Ecto neural progenitor cell (in vitro differentiated cells): ENCODE results near the gene NXN.

Experiments used
- DNase-seq: peaks from one replicate; pipeline ENCODE4 v3.0.0-alpha.2; 2018; ENCODE audit warnings: low spot score

NXN gene

GRCh38 chr17:979539-980405 lies at the start of gene NXN:
TSS of gene NXN (minus strand) at chr17:979776.
- DNase-seq, result peak; percentile 100

- no peak for DNase-seq
Measured at GRCh38 chr17:1027044-1027443, 47.5 kb upstream of the NXN start.

DNA sequence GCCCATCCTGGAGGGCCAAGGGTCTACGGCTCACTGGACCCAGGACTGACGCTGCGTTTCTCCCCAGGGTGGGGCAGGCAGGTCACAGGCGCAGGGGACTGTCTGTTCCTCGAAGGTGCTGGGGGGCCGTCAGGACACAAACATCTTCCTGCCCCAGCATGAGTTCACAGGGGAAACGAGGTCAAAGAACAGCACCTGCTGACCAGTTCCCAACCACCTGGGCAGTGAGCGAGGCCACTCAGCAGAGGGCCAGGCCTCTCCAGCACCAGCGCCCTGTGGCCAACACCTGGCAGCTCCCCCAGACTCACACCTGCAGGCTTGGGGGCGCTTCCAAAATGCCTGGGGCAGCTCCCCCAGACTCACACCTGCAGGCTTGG lies 47.0 kb upstream of the NXN start:
- no peak for DNase-seq

GRCh38 chr17:1025733-1026598 lies 46.4 kb upstream of the NXN start:
- DNase-seq, result no peak

DNA sequence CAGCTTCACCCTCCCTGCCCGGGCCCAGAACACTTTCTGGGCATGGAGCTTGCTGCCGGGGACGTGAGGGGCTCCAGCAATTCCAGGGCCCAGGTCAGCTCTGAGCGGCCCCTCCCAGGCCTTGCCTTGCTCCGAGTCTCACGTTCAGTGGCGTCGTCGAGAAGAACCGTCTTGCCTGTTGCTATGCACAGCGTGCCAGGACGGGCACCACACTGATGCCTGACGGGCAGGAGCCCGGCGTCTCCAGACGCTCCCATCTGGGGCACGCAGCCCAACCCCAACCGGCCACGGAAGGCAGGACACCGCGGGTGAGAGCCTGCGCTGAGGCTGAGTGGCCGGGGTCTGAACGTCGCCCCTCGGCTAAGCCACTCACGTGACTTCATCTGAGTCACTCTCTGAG lies 44.5 kb upstream of the NXN start:
- no peak for DNase-seq

DNA sequence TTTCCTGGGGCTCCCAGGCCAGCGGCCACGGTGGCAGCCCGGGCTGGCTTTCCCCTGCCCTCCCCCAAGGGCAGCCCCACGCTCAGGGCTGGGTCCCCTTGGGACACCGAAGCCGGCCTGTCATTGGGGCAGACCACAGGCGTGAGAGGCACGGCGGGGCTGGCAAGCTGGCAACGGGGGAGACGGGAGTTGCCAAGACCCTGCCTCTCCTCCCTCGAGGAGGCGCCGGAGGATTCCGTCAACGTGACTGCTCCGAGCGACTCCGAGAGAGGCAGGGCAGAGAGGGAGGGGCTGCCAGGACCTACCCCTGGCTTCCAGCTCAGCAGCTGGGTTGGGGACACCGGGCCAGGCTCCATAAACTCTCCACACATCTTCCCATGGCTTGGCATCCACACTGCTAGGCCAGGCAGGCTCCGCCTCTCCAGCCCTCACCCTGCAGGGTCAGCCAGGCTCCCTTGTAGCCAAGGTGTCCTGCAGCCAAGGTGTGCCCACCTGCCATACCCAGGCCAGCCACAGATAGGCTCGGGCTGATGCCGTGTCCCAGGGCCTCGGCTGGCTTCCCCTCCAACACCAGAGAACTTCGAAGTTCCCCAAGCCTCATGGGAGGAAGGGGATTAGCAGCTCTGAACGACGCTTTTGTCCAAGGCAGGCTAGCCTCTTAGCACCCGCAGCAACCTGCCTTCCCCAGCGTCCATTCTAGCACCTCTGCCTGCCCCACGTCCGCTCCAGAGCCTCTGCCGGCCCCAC lies 42.9 kb upstream of the NXN start:
- no peak for DNase-seq

- no peak for DNase-seq
Measured at GRCh38 chr17:1021147-1021546, 41.6 kb upstream of the NXN start.

DNA sequence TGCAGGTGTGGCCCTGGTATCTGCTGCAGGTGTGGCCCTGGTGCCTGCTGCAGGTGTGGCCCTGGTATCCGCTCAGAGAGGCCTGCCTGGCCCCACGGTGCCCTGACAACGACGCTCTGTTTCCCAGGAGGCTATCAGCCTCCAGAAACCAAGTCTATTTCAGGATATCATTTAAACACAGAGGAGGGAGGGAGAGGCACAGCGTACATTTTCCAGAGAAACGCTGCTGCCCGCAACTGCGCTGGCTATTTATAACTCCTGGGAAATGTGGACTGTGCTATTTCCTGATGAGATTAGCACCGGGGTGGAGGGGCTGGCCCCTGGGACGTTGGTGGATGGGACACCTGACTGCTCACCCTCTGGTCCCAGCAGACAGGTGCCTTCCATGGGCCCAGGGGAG lies 39.9 kb upstream of the NXN start:
- DNase-seq, result no peak

DNA sequence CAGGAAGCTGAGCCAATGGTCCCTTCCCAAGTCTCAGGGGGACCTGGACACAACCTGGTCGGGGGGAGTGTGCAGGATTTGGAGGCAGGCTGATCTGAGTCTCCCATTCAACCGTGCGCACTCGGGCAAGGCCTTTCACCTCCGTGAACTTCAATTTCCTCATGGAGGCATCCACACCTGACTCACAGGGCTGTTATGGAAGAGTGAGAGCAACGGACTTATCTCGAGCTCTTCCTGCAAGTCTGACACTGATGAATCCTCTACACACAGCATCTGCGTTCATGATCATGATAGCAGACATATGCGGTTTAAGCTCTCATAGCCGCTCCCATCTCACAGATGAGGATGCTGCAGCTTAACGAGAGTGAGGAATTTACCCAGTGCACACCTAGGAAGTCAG lies 39.0 kb upstream of the NXN start:
- no peak for DNase-seq

GRCh38 chr17:1013729-1014090 lies 34.1 kb upstream of the NXN start:
- no peak for DNase-seq

DNA sequence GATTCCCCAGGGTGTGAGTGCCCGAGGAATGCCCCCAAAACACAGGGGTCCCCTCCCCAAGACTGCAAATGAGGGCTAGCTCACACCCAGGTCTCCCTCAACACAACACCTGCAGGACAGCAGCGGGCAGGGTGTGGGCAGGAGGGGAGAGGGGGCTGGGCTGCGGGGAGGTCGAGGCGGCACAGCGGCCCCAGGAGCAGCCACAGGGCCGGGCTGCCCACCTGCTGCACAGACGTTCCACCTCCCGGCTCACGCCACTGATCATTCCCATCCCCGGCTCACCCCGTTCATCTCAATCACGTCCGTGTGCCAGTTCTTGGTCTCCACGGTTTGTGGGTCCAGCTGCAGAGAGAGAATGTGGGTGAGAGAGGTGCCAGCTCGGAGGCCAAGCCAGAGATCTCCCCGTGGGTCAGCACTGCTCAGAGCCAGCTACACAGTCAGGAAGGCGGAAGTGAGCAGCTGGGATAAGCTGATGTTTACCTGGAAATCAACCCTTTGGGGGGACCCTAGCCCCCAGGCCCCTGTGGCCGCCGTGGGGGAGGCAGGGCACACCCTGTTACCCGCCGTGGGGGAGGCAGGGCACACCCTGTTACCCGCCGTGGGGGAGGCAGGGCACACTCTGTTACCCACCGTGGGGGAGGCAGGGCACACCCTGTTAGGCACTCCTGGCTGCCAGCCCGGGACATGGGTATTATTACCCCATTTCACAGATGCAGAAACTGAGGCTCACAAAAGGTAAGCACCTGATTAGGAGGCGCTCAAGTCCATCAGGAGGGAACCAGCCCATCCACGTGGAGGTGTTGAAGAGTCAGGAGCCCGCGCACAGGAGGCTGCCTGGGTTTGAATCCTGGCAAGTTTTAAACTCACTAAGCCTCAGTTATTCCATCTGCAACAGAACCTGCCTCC lies 33.5 kb upstream of the NXN start:
- no peak for DNase-seq

DNA sequence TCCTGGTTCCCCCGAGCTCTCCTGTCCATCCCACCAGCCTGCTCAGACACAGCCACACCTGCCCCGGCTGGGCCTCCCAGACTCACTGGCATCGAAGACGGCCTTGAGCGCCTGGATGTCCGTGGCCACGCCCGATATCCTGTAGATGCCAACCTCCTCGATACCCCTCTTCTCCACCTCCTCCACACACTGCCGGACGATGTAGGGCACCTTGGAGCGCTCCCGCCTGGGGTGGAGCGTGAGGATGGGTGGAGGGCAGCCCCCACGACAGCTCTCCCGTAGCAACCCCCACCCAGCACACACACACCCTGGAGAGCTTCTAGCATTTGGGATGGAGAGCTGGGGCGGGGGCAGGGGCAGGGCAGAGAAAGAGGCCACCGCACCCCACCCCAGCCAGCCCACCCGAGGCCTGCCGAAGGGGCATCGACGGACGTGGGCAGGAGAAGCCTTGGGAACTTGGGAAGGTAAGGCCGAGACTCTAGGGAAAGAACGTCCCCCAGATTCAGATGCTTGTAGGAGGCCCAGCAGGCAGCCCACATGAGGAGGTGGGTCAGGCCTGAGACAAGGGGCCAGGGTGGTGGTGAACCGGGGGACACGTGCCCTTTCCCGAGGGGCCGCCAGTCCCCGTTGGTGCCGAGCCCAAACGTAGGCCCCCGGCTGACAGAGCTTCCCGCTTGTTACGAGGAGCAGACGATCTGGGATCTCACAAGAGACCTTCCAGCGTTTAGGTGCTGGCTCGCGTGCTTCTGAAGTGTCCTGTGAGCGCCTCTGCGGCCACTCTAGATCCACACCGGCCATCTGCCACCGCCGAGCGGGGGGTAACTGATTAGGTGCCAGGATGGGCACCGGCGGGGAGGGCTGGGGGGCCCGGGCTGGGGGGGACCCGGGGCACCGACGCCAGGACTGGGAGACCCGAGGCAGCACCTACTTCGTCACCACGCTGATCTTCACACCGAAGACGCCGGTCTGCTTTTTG lies 32.5 kb upstream of the NXN start:
- DNase-seq, result no peak

- DNase-seq, result no peak
Measured at GRCh38 chr17:1011138-1011537, 31.6 kb upstream of the NXN start.

GRCh38 chr17:1010586-1010985 lies 31.0 kb upstream of the NXN start:
- DNase-seq, result no peak

- no peak for DNase-seq
Measured at GRCh38 chr17:1010086-1010450, 30.5 kb upstream of the NXN start.

DNA sequence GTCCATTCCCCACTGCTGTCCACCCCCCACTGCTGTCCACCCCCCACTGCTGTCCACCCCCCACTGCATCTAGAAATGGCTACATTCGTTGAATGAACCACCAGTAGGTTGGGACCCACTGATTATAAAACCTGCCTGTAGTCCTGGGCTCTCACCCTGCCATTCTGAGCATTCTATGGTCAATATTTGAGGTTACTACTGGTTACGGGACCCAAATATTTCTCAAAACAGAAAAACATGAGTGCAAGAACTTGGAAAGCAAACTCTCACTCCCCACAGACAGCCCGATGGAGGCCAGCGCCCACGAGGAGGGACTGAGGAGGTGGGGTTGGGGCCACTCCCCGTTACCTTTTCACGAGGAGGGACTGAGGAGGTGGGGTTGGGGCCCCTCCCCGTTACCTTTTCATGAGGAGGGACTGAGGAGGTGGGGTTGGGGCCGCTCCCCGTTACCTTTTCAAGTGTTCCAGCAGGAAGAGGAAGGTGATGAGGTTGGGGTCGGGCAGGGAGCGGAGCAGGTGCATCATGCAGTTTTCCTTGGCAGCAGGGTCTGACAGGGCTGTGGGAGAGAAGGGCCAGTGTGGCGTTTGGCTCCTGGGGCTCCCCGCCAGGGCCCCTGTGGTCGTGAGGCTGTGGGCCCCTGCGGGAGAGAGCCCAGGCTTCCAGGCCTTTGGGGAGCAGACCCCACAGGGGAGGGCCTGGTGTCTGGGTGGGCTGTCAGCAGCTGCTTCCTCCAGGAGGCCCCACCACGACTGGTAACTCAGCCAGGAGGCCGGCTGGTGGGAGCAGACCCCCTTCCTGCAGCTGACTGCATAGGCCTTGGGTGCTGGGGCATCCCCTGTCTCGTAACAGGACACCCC lies 29.9 kb upstream of the NXN start:
- no peak for DNase-seq

DNA sequence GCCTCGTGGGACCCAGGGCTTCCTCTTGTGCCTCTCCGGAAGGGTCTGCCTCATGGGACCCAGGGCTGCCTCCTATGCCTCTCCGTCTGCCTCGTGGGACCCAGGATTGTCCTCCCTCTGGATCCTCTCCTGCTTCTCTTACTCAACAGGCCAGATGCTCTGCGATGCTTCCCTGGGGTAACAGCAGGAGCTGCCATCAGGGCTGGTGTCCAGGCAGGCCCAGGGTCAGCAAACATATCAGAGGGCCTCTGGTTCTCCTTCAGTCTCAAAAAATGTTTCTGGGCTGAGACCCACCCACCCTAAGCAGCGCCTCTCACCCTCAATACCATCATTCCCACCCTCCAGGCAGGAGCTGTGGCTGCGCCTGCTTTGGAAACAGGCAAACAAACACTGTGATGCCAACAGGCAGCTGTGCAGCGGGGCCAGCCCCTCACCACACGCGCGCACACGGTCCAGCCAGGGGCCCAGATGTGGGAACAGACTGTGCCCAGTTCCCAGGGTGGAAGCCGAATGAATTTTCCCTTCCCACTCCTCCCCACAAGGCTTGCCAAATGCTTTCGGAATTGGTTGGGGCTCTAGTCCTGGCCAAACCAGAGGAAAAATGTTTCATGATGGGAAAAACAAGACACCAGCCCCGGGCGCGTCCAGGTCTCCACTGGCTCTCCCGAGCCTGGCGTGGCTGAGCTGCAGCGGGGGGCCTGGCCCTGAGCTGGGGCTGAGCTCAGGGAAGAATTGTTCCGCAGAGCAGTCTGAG lies 28.6 kb upstream of the NXN start:
- DNase-seq, result no peak

DNA sequence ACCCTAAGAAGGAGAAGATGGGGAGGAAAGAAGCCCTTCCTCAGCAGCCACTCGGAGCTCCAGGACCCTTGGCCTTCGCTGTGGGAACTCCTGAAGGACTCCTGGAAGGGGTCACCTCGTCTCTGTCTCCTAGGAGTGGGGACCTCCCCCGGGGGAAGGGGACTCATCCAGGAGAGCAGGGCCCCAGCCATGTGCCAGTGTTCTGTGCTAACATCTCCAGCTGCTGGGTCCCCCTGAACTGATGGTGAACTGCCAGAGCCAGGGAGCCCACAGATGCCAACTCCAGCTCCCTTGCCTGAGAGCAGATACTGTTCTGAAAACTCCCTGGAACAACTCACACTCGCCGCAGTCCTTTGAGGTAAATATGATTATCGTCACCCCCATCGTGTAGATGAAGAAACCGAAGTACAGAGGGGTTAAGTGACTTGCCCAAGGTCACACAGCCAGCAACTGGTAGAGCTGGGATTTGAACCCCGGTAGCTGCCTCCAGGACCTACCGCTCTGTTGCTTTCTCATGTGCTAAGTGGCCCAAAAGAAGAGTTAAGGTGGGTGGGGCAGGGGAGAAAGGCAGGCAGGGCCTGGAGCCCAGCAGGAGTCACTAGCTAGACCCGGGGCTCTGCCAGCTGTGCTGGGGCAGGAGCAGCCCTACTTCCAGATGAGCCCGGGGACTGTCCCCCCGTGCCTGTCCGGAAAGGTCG lies 27.9 kb upstream of the NXN start:
- DNase-seq, result no peak
